Activated naive CD4-positive, alpha-beta T cell treated with anti-CD3 and anti-CD28 coated beads, Interleukin-2, amount 50 U/mL, for 16 hours (primary cell): ENCODE measurements around the gene ZNF74.
"Not testable (repeated sequence)": the region's sequence is repeated elsewhere in the genome, so short reads cannot be mapped to it uniquely, and the experiment has no call there.

ENCODE experiments used
- DNase-seq: peaks from one replicate; pipeline ENCODE4 v3.0.0-alpha.2; 2020

ZNF74 gene

GRCh38 chr22:20451129-20451778, 57.3 kb downstream of the ZNF74 start:
- DNase-seq = not testable (repeated sequence)

- no peak for DNase-seq
These were observed 58.0 kb downstream of the ZNF74 start for GRCh38 chr22:20451920-20452319.

- DNase-seq = no peak
These were observed 59.3 kb downstream of the ZNF74 start for GRCh38 chr22:20453222-20453621.

GRCh38 chr22:20455709-20456063, 61.7 kb downstream of the ZNF74 start:
- no peak for DNase-seq

- DNase-seq = peak; percentile 78
These were observed 62.2 kb downstream of the ZNF74 start for GRCh38 chr22:20456064-20456721.

GRCh38 chr22:20456722-20457076, 62.7 kb downstream of the ZNF74 start:
- DNase-seq = no peak

GRCh38 chr22:20457506-20458240, 63.7 kb downstream of the ZNF74 start:
- DNase-seq = no peak
